Measurements from ENCODE around the gene VEZF1.

VEZF1 gene

DNA sequence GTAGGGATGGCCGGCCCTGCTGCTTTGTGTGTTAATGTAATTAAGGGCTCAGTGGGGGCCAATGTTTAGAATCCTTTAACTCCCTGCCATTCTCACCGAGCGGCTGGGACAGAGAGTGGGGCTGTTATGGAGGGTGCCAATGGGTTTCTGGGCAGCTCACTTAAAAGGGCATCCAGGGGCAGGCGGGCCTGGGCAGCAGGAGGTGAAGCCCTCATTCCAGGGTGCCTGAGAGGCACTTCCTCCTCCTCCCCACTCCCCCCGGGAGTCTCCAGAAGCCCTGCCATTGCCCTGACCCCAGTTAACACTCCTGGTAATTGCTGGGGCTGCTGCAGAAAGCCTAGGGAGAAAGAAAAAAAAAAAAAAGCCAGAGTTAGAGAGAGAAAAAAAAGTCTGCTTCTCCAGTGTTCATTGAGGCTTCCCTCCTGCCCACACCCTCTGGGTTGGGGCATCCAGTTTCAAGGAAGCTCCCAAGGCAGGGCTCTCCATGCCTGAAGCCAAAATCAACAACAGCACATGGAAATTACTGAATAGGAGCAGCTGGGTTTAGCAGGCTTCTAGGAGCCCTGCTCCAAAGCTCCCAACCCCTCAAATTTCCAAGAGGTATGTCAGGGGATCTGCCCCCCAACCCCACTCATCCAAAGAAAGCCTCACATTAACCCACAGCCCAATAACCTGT is 60.9 kb downstream of the VEZF1 start:
- DNase-seq = no peak
- no peak for TF ChIP-seq GATA1 (IDR thresholded peaks at IDR 0.05; ENCODE audit: low read depth, low read length)
- TF ChIP-seq POLR2A (IDR thresholded peaks at IDR 0.05; ENCODE audit: low read length) = no peak

DNA sequence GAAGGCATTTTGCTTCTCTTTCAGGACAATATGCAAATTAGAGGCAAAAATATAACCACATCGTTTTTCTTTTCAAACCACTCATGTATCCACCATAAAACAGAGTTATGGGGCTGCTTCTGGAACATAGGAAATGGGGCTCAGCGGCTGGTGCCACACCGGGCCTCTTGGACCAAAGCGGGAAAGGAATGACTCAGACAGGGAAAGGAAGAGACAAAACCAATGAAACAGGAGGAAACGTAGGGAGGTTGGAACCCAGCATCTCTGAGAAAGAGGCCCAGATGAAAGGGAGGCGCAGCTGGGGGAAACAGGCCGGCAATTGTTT is 61.4 kb downstream of the VEZF1 start:
- TF ChIP-seq GATA1 (IDR thresholded peaks at IDR 0.05; ENCODE audit: low read depth, low read length) = no peak
- TF ChIP-seq POLR2A (IDR thresholded peaks at IDR 0.05; ENCODE audit: low read length) = no peak
- no peak for DNase-seq

GRCh38 chr17:57925361-57925990 is 62.6 kb downstream of the VEZF1 start:
- DNase-seq = no peak
- TF ChIP-seq POLR2A (IDR thresholded peaks at IDR 0.05; ENCODE audit: low read length) (no peak), GATA1 (IDR thresholded peaks at IDR 0.05; ENCODE audit: low read depth, low read length) (no peak)

- DNase-seq = no peak
- TF ChIP-seq POLR2A (IDR thresholded peaks at IDR 0.05; ENCODE audit: low read length) (no peak), GATA1 (IDR thresholded peaks at IDR 0.05; ENCODE audit: low read depth, low read length) (no peak)
These were observed 63.4 kb downstream of the VEZF1 start for GRCh38 chr17:57924677-57925076.
